NCI-H2196 (cell line): ENCODE measurements around the gene WBP1L.
"Not testable (repeated sequence)": the region's sequence is repeated elsewhere in the genome, so short reads cannot be mapped to it uniquely, and the experiment has no call there.

ENCODE experiments used
- DNase-seq: peaks from one replicate; lab custom pipeline; 2025; ENCODE audit not compliant: unreplicated experiment; lab: John Stamatoyannopoulos, UW

WBP1L gene

DNA sequence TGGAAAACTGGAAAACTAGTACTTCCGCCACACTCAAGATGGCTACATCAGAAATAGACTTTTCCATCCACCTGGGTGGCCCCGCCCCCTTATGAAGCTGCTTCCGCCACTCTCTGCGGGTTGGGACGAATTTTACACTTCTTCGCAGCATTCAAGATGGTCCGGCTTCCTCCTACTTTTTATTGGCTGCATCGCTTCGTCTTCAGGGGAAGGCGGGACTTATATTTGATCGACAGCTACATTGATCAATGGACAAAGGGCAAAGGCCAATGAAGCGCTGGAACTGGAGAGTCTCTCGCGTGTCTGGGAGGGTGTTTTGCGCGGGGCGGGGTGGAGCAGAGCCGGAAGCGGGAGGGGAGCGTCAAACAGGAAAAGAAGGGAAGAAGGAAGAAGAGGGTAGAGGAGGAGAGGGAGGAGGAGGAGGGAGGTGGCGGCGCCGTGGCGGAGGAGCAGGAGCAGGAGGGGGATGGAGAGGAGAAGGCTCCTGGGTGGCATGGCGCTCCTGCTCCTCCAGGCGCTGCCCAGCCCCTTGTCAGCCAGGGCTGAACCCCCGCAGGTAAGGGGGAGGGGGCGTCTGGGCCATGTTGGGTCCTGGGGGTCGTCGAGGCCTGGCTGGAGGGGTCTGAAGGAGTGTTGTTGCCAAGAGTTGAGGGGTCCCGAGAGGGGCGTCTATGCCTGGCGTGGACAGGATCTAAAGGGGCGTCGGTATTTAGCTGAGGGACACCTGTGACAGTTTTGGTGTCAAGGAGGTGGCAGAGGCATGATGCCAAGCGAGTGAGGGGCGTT is at the start of gene WBP1L:
Gene WBP1L (plus strand): TSS at position 361 of the 786 bp plus-strand sequence. CDS start 106 bp downstream, at position 467.
- DNase-seq = peak; percentile 91

DNA sequence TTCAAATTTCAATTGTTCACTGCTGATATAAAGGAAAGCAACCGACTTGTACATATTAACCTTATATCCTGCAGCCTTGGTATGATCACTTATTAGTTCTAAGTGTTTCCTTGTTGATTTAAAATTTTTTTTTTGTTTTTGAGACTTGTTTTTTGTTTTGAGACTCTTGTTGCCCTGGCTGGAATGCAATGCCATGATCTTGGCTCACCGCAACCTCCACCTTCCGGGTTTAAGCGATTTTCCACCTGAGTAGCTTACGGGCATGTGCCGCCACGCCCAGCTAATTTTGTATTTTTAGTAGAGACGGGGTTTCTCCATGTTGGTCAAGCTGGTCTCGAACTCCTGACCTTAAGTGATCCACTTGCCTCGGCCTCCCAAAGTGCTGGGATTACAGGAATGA is 48.3 kb upstream of the WBP1L start:
- DNase-seq = not testable (repeated sequence)

DNA sequence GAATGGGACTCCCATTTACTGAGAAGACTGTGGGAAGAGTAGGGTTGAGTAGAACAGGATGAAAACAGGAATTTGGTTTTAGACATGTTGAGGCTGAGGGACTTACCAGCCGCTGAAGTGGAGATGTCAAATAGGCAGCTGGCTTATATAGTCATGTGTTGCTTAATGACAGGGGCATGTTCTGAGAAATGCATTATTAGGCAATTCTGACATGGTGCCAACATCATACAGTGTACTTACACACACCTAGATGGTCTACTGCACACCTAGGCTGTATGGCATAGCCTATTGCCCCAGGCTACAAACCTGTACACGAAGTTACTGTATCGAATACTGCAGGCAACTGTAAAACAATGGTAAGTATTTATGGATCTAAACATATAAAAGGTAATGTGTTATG is 47.0 kb upstream of the WBP1L start:
- no peak for DNase-seq

DNA sequence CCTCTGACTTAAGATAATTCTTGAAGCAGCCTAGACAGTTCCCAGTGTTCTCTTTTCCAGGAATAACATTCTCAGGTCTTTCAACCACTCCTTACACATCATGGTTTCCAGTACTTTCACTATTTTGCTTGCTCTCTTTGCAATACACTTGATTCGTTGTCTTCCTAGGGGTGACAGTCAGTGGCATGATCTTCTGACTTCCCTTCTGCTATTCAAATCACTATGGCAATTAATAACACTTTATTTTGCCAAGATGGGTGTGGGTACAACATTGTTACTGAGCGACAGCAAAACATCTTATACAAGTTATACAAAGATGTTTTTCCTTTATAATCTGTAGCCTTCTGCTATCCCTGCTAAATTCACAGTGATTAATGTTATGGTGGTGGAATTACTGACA is 44.9 kb upstream of the WBP1L start:
- no peak for DNase-seq

DNA sequence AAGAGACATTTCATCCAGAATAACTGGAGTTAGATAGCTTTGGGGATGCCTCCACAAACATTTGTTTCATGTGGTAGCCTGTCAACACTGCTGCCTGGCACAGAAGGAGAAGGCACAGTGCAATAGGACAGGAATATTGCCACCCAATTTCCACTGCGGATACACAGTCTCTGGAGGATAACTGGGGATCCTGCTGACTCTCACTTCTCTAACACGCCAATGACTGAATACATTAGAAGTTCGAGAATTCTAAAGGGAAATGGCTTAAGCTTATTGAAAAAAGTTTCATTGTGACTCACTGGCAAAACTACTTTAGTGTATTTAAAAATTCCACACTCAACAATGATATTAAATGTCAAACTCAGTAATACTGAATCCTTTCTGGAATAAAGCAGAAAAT is 42.5 kb upstream of the WBP1L start:
- DNase-seq = no peak

DNA sequence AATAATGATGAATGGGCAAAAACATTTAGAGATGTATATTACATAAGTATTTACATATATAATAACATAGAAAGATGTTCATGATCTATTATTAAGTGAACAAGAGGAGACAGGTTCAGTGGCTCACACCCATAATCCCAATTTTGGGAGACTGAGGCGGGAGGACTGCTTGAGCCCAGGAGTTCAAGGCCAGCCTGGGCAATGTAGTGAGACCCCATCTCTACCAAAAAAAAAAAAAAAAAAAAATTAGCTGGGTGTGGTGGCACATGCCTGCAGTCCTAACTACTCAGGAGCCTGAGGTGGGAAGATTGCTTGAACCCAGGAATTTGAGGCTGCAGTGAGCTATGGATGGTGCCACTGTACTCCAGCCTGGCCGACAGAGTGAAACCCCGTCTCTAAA is 42.0 kb upstream of the WBP1L start:
- no peak for DNase-seq

DNA sequence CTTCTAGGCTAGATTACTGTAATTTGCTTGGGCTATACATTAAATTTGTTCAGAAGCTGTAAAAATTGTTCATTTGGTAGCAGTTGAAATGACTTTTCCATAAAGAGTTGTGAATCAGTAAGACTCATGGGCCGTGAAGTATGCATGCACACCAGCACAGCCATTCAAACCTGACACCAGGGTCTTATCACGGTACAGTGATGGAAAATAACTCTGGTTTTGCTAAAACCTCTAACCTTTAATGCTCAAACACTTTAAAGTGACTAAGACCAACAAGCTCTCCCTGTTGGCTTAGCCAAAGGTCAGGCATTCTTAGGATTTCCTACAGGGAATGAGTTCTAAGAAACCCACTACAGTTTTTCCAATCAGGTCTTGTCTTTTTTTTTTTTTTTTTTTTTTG is 41.0 kb upstream of the WBP1L start:
- DNase-seq = no peak

DNA sequence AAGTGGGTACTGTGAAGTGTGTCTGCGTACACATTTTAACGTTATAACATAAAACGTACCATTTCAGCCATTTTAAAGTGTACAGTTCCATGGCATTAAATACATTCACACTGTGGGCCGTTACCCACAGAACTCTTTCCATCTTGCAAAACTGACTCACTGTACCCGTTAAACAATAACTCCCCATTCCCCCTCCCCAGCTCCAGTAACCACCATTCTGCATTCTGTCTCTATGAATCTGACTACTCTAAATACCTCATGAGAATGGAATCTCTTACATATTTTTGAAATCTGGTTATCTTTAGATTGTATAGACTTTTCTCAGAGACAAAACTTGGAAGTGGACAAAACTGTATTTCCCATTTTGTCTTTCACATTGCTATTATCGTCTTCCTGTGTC is 38.8 kb upstream of the WBP1L start:
- DNase-seq = no peak

DNA sequence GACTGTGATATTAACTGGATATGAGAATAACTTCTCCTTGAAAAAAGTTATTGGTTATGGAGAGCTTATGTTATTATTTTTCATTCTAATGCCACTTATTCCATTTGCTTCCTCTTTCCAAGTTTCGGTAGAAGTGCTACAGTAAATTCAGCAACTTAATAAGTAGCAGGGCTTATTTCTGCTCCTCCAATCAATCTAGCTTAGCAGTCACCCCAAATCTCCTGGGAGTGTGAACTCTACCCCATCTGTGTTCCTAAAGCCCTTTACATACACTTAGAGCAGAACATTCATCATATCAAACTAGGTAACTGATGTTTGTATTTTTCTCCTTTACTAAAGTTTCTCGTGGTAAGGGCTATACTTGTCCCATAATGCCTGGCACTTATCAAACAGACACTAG is 38.2 kb upstream of the WBP1L start:
- DNase-seq = no peak

DNA sequence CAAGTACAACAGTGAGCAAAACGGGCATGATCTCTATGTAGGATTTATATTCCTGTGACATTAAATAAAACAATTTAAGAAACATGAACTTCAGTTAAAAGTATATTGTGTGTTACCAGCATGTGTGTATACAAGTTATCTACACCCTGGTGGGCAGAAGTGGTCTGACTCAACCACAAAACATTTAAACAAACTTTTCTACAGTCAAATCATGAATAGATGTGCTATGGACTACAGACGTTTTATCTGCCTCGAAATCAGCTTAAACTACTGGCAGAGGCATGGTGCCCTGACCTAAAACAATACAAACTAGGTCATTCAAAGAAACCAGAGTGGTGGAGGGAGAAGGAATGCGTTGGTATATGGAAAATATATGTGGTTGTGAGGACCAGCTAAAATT is 33.1 kb upstream of the WBP1L start:
- DNase-seq = no peak

DNA sequence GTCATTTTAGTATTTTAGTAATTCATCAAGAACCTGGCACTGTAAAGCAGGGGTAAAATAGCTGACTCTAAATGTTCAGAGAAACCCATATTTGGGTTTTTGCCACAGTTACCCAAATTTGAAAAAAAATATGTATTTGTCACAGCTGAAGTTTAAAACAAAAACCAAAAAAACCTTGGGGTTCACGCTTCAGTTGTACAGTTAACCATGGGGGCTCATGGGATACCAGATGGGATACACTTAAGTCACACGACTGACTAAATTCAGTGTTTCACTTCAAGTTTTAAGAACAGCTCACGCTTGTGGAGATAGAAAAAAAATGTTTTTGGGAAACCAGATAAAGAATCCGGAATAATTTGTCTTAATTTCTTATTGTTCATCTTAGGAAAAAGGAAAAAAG is 31.7 kb upstream of the WBP1L start:
- DNase-seq = no peak

DNA sequence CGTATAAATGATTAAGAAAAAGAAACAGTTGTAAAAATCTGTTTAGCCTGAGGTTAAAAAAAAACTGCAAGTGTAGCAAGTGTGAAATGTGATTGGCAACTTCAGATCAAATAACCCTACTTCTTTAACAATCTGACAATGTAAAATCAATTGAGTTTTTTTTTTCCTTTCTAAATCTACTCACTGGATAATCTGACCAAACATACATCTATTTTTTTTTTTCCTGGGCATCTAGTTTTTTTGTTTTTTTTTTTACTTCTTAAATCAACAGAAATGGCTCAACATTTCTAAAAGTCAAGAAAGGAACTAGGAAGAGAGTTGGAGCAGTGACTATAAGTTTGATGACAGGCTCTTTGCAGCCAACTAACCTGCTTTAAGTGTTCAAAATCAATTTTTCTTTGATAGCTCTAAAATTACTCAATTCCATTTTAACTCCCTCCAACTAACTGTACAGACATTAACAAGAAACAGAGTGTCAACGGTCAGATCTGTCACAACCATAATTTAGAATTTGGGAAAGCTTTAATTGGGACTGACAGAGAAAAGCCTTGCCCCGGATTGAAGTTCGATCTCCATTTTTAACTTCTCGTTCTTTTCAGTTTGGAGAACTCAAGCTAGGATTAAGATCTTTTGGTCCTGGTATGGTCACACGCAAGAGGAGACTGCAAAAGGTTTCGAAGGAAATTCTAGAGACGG is 30.8 kb upstream of the WBP1L start:
- DNase-seq = no peak

DNA sequence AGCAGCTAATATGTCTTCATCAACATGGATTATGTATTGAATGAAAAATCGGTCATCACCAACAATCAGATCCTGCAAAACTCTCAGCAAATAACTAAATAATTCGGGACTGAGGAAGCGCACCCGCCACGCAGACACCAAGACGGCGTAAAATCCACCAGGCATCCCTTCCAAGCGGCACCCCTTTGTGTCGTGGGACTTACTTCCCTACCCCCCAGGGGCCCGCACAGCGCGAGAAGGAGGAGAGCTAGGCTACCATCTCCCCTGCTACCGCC is 30.3 kb upstream of the WBP1L start:
- DNase-seq = no peak

DNA sequence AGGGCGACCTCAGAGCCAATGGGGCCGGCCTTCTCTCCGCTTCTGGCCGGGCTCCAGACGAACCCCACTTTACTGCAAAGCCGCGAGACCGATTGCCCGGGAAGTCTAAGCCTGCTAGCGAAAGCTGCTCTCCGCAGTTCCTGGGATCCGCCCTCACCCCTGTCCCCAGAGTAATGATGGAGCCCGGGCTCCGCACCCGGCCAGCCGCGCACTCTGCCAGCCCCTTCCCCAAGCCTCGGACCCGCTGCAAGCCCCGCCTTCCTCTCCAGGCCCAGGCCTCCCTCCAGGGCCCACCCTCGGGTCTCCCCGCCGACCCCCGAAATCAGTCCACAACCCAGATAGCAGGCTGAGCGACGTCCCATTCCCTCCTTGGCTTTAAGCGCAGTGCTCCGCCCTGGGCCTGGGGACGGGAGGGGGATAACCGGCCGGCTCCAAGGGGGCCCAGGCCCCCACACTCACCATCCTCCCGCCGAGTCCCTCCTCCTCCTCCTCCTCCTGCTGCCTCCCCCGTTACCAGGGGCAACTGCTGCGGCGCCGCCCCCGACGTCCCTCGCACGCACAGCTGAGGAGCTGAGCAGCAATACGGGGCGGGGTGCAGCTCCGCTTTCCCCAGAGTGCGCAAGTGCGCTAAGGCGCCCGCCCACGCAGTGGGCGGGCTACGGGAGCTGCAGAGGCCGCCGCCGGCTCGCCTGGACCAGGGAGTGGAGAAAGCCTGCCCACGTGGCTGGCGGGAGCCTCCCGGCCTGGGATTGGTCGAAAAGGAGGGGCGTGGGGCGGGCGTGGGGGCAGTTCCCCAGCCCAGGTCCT is 29.7 kb upstream of the WBP1L start, which contains the start of gene ARL3:
Gene ARL3 (minus strand): TSS at position 584 of the 807 bp plus-strand sequence. CDS start 122 bp downstream, at position 462.
- DNase-seq = peak; percentile 91

DNA sequence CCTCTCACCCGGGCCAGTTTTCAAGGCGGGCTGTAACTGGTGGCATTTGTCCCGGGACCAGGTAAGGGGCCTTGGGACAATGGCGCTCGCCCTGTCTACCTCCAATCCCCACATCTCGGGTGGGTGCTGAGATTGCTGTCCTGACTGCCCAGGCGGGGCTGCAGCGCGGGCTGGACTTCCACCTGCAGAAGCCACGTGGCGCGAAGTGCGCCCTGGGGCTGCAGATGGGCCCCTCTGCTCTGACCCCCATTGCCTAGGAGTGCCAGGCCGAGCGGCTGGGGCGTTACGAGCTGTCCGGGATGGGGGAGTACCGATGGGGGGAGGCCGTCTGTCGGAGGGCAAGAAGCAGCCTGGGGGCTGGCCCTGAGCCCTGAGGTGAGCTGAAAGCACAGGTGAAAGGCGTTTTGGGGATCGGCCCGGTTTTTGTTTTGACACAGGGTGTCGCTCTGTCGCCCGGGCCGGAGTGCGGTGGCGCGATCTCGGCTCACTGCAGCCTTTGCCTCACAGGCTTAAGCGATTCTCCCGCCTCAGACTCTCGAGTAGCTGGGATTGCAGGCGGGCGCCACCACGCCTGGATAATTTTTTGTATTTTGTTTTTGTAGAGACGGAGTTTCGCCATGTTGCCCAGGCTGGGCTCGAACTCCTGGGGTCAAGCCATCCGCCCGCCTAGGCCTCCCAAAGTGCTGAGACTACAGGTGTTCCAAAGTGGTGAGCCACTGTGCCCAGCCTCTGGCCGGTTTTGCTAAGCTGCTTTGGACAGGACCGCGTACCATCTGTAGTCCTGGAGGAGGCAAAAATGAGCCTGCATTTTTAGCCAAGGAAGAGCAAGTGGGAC is 28.9 kb upstream of the WBP1L start, which contains the start of gene SFXN2:
Gene SFXN2 (plus strand): TSS at position 16 of the 835 bp plus-strand sequence. CDS start 12,001 bp downstream, outside the sequence.
- DNase-seq = no peak

DNA sequence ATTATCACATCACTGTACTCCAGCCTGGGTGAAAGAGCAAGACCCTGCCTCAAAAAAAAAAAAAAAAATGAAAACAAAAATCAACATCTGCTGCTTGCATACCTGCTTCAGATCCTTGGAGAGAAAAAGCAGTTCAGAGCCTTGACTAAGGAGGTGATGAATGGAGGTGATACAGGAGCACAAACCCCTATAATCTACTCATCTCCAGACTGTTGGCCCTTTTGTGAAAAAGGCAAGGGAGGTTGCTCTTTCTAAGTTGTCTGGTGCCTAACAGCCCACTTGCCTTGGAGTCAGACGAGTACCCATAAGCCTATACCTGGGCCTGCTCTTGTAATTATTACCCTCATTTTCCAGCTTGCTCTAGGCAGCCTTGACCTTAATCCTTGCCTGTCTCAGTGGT is 27.9 kb upstream of the WBP1L start:
- DNase-seq = no peak

DNA sequence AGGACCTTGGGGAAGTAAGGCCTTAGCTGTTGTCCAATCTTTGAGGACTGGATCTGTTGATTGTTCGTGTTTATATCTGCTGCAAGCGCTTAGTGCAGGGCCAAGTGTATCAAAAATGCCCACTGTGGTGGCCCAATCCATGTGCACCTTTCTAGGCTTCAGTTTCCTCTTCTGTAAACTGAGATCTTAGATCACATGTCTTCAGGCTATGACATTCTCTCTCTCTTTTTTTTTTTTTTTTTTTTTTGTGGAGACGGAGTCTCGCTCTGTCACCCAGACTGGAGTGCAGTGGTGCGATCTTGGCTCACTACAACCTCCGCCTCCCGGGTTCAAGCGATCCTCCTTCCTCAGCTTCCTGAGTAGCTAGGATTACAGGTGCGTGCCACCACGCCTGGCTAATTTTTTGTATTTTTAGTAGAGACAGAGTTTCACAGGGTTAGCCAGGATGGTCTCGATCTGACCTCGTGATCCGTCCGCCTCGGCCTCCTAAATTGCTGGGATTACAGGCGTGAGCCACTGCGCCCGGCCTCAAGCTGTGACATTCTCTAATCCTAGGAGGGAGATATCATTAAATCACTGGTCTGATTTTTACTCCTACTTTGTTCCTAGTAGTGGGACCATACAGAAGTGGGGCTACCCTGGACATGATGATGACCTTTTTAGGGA is 26.7 kb upstream of the WBP1L start:
- not testable (repeated sequence) for DNase-seq

DNA sequence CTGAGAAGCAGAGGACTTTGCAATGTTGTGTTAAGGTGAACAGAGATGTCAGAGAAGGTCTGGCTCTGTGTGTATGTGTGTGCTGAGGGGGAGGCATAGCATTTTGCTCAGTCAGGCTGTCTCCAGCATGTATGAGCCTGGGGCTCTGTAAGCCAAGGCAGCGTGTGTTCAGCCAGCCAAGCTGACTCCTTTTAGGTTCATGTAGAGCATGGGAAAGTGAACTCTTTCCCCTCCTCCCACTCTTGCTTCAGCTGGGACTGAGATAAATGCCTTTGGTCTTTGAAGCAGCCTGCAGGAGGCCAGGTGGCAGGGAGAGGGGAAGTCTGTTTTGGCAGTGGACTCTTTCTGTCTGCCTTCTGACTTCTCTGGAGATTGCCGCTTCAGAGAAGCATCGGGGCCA is 25.5 kb upstream of the WBP1L start:
- no peak for DNase-seq

DNA sequence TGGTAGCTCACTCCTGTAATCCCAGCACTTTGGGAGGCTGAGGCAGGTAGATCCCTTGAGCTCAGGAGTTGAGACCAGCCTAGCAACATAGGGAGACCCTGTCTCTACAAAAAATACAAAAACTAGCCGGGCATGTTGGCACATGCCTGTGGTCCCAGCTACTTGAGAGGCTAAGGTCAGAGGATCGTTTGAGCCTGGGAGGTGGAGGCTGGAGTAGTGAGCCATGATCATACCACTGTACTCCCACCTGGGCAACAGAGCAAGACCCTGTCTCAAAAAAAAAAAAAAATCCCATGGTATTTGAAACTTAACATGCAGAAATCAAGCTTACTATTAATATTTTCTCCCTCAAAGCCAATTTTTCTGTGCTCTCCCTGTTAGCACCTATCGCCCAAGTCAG is 23.4 kb upstream of the WBP1L start:
- no peak for DNase-seq

DNA sequence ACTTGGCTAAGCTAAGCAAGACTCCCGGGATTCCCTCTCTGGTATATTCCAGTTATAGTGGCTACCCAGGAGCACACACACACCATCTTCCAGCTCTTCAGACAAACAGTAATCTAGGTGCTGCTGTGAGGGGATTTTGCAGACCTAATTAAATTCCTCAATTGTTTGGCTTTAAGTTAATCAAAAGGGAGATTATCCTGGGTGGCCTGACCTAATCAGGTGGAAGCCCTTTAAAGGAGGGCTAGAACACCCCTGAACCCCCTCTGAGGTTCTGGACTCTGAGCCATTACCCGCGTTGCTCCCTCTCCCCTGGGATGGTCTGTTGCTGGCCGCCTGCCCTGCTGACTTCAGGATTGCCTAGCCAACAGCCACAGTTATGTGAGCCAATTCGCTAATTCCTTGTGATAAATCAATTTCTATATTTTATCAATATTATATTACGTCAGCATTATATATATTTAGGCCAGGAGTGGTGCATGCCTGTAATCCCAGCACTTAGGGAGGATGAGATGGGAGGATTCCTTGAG is 22.9 kb upstream of the WBP1L start:
- no peak for DNase-seq
